ENCODE measurements around the gene RBM39.
"Not testable (repeated sequence)": the region's sequence is repeated elsewhere in the genome, so short reads cannot be mapped to it uniquely, and the experiment has no call there.

The RBM39 gene

DNA sequence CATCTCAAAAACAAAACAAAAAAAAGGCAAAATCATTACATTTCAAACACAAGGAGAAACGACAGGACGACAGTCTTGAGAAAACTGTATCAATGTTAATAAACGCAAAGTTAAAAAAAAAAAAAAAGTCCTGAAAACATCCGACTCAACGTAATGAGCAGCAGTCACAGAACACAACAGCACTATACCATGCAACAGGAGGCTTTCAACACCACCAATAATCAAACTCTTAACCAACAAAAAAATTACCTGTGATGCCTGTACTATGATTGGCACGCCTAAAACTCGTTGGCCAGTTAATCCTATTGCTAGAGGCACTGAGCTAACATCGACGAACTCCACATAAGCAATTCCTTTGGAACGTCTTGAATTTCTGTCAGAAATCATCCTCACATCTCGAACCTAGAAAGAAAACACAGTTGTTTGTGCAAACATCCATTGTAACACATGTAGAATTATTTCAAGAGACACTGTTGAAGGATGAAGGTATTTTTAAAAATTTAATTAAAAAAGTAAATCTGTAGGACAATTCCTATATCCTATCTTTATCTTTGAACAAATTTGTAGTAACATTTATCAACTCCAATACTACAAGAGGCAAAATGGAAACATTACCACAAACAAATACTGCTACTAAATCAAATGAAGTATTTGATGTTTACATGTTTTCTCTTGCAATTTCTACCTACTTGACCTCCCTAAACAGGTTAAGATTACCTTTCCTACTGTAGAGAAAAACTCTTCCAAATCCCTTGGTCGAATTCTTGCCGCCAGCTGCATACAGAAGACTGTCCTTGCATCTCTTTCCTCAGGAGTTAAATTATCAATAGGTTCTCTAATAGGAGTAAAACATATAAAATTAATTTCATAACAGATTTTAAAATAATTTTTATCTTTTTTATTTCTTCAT is 17.5 kb downstream of the RBM39 start:
- no peak for DNase-seq

DNA sequence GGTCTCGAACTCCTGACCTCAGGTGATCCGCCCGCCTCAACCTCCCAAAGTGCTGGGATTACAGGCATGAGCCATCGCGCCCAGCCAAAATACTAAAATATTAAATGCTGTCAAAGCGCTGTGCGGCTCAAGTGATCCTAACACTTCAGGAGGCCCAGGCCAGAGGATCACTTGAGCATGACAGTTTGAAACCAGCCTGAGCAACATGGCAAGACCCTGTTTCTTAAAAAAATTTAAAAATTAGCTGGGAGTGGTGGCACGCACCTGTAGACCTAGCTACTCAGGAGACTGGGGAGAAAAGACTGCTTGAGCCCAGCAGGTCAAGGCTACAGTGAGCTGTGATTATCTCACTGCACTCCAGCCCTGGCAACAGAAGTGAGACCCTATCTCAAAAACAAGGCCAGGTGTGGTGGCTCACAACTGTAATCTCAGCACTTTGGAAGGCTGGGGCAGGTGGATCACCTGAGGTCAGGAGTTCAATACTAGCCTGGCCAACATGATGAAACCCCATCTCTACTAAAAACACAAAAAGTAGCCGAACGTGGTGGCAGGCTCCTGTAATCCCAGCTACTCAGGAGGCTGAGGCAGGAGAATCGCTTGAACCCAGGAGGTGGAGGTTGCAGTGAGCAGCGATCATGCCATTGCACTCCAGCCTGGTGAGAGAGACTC is 18.3 kb downstream of the RBM39 start:
- not testable (repeated sequence) for DNase-seq

DNA sequence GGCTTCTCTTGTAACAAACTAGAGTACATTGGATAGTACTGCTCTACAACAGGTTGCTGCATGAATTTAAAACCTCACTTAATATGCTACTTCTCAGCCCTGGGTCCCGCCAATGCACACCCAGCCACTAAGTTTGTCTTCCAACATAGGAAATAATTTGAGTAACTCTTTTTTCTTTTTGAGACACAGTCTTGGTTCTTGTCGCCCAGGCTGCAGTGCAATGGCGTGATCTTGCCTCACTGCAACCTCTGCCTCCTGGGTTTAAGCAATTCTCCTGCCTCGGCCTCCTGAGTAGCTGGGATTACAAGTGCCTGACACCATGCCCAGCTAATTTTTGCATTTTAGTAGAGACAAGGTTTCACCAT is 18.8 kb downstream of the RBM39 start:
- DNase-seq: not testable (repeated sequence)

DNA sequence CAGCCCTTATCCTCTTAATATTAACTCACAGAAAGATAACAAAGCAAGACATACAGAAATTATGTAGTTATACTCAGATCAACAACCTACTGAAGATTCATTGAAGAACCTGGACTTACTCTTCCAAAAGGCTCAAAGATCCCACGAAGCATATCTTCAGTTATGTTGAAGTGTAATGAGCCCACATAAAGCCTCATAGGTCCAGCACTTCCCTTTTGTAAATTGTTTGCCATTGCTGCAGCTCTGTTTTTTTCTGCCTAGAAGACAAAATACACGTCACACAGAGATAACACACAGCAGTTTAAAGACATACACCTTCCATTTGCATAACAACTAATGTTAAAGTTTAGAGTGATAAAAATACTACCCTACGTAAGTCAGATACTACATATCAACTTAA is 20.4 kb downstream of the RBM39 start:
- DNase-seq: no peak

DNA sequence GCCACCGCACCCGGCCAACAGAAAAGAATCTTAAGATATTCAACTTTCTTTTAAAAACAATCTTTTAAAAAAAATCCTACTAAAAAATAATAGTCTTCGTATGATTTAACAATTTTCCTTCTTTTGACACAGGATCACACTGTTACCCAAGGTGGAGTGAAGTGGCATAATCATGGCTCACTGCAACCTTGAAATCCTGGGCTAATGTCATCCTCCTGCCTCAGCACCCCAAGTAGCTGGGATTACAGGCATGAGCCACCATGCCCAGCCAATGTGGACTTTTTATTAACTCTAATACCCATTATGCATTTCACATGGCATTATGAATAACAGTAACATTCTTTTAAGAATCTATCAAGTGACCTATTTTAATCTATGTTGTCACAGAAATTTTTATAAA is 20.8 kb downstream of the RBM39 start:
- no peak for DNase-seq

DNA sequence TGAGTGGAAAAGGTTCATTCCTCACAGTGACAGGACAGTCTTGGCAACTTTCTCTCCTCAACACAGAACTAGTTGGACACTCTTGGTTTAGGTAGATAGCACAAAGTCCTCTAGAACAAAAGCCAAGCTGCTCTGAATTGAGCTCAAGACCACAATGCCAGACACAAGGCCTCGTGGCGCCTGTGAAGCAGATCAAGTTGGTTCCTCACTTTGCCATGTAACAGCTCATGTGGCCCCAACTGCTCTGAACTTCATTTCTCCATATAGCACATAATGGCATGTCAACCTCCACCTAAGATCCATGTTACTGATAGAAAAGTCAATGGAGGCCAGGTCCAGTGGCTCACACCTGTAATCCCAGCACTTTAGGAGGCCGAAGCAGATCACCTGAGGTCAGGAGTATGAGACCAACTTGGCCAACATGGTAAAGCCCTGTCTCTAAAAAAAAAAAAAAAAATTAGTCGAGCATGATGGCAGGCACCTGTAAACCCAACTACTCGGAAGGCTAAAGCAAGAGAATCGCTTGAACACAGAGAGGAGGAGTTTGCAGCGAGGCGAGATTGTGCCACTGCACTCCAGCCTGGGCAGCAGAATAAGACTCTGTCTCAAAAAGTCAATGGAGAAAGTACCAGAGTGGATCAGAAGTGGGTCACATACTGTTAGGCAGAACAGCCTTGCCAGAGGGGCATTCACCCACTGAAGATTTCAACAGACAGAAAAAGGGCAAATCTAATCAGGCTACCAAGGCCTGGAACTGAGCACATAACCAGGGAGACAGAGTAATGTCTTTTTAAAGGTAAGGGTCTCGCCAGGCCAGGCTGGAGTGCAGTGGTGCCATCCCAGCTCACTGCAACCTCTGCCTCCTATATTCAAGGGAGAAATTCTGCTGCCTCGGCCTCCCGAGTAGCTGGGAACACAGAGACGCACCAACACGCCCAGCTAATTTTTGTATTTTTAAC is 21.6 kb downstream of the RBM39 start:
- DNase-seq: no peak

DNA sequence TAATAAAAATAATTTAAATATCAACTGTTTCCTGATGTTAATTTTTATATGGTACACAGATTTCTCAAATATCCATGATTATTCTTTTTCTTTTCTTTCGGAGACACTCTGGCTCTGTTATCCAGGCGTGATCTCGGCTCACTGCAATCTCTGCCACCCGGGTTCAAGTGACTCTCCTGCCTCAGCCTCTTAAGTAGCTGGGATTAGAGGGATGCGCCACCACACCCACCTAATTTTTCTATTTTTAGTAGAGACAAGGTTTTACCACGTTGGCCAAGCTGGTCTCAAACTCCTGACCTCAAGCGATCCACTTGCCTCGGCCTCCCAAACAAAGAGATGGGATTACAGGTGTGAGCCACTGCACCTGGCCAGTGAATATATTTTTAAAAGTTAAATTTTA is 22.3 kb downstream of the RBM39 start:
- DNase-seq: no peak

DNA sequence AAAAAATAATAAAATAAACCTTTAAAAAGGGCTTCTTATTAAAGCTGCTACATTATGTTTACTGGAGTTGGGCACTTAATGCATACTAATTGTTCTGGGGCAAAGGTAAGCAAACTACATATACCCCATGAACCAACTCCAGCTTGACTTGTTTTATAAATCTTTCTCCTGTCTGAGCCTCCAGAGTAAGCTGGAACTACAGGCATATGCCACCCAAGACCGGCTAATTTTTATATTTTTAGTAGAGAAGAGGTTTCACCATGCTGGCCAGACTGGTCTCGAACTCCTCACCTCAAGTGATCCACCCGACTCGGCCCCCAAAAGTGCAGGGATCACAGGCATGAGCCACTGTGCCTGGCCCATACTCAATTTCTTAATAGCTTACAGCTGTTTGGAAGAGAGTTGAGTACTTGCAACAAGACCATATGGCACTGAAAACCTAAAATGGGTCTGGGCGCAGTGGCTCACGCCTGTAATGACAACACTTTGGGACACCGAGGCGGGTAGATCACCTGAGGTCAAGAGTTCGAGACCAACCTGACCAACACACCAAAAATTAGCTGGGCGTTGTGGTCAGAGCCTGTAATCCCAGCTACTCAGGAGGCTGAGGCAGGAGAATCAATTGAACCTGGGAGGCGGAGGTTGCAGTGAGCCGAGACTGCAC is 23.0 kb downstream of the RBM39 start:
- DNase-seq: no peak

DNA sequence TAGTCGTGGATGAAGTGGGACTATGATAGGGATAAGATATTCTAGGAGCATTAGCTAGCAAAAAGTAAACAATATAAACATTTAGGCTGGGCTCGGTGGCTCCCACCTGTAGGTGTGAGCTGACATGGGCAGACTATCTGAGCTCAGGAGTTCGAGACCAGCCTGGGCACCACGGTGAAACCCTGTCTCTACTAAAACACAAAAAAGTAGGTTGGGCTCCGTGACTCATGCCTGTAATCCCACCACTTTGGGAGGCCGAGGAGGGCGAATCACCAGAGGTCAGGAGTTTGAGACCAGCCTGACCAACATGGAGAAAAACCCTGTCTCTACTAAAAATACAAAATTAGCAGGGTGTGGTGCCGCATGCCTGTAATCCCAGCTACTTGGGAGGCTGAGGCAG is 23.7 kb downstream of the RBM39 start:
- DNase-seq: not testable (repeated sequence)

DNA sequence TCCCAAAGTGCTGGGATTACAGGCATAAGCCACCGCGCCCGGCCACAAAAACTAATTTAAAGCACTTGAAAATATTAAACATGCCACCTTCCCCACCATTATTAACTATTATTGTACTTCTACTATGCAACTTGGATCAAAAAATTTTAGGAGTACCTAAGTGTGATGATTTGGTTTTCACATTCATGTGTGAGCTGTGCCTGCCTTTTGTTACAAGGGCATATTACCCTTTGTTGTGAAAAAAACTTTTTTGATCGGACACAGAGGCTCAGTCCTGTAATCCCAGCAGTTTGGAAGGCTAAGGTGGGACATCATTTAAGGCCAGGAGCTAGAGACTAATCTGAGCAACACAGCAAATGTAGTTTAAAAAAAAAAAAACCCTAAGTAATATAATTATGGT is 25.7 kb downstream of the RBM39 start:
- no peak for DNase-seq

DNA sequence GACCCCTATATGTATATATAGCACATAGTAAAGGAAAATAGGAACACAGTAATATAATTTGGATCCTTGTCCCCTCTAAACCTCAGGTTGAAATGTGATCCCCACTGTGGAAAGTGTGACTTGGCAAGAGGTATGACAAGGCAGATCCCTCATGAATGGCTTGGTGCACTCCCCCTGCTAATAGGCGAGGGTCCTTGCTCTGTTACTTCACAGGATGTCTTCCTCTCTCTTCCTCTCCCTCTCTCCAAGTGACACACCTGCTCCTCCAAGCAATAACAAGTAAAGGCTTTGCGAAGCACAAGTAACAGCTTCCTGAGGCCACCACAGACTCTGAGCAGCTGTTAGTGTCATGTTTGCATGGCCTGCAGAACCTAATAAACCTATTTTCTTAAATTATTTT is 26.4 kb downstream of the RBM39 start:
- DNase-seq: no peak

DNA sequence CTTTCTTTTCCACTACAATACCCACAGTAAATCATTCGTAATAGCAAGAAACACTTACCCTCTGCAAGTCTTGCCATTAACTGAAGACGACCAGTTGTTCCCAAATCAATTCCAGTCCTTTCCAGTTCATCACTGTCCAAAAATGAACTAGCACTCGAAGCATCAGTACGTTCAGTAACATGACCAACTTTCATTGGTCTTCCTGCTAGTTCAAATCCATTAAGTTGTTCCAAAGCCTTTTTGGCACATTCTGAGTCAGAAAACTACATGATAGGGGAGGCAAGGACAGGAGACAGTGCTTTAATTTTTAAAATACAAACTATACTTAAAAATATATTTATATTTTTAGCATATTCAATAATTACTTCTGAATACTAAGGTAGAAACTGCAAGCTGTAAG is 27.9 kb downstream of the RBM39 start:
- no peak for DNase-seq

DNA sequence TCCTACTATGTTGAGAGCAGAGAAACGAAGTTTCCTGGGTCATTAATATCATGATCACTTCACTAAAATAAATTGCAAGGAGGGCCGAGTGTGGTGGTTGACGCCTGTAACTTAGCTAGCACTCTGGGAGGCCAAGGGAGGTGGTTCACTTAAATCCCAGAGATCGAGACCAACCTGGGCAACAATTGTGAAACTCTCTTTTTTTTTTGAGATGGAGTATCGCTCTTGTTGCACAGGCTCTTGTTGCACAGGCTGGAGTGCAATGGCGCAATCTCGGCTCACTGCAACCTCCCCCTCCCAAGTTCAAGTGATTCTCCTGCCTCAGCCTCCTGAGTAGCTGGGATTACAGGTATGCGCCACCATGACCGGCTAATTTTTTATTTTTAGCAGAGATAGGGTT is 28.9 kb downstream of the RBM39 start:
- not testable (repeated sequence) for DNase-seq

DNA sequence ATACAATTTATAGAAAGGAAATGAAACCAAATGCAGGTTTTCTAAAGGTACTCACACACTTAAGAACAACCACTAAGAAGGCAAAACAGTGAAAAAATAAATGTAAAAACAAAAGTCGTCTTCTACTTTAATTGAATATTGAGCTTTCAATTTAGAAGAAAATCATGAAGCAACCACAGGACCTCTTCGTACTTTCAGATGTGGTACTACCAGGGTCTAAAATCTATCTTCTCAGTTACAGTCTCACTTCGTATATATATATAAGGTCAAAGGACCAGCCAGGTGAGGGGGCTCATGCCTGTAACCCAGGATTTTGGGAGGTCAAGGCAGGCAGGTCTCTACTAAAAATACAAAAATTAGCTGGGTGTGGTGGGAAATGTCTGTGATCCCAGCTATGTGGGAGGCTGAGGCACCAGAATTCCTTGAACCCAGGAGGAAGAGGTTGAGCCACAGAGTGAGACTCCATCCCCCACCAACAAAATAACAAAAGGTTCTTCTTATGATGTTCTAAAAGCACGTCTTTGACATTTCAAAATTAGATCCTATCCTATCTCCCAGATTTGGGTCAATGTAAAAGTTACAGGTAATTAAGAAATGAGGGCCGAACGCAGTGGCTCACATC is 30.4 kb downstream of the RBM39 start:
- no peak for DNase-seq

DNA sequence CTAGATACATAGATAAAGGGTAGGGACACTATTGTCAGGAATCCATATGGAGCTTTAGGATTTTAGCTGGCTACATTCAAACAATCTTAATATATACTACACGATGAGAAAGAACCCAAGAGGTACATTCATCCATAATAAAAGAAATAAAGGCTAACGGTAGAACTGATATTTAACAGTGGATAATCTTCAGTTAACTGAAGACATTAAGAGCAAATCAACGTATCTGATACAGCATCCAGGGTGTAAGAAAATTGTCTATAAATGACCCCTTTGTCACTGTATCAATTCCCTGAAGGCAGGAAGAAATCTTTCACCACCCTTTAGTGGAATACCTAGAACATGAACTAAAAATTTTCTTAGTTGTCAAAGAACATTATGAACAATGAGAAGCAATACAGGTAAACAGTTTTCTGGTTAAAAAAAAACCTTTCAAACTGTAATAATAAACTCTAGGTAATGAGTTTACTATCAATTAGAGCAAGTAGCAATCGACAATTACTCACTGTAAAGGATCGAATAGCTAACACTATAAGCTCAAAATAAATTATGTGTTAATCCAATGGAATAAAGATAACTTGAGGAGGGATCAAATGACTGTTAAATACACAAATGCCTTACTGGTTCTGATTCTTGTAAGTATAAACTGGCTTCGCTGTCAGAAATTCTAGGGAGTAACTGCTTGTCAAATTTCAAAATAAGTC is 31.0 kb downstream of the RBM39 start:
- DNase-seq: no peak

DNA sequence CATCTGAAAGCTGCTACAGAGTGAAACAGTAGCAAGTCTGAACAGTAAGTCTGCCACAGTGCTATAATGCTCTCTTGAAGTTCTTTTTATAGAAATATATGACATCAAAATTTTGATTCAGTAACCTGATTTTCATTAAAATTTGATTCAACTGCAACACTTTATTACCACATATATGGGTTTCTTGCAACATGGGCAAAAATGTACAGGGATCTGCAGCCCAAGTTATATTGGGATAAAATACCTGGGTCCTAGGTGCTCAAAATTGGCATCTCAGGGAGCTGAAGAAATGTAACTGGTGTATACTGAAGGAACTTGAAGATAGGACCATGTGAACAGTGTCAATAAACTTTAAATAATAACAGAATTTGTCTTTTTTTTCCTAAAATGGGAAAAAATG is 32.0 kb downstream of the RBM39 start:
- DNase-seq: no peak

DNA sequence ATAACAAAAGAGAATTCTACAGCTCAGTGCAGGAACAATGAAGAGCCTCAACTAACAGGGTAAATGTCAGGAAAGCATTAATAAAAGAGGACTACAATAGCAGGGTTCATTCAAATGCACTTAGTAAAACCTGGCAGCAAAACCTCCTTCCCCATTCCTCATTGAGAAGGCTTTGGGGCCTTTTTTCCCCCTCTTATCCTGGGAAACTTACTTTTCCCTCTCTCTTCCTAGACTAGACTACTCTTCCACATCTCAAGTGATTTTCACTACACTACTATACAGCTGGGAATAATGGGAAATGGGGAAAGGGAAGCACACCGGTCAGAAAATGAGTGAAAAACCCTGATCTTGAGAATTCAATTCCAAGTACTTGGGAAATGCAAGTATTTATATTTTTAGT is 32.8 kb downstream of the RBM39 start:
- no peak for DNase-seq

DNA sequence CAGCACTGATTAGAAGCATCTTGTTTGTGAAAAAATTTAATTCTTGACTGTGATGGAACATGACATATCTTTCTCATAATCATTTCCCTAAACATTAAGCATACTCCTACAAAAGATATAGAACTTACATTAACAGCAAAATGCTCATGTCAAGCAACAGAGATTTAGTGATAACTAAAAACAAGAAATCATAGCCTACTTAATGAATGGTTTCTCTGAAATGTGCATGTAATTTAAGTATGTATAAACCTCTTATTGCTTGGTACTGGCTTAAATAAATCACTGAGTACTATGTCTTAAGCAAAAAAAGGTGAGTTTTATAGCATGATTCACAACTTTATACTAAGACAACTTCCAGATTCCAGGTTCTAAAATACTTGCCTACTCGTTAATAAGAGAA is 33.6 kb downstream of the RBM39 start:
- DNase-seq: no peak

DNA sequence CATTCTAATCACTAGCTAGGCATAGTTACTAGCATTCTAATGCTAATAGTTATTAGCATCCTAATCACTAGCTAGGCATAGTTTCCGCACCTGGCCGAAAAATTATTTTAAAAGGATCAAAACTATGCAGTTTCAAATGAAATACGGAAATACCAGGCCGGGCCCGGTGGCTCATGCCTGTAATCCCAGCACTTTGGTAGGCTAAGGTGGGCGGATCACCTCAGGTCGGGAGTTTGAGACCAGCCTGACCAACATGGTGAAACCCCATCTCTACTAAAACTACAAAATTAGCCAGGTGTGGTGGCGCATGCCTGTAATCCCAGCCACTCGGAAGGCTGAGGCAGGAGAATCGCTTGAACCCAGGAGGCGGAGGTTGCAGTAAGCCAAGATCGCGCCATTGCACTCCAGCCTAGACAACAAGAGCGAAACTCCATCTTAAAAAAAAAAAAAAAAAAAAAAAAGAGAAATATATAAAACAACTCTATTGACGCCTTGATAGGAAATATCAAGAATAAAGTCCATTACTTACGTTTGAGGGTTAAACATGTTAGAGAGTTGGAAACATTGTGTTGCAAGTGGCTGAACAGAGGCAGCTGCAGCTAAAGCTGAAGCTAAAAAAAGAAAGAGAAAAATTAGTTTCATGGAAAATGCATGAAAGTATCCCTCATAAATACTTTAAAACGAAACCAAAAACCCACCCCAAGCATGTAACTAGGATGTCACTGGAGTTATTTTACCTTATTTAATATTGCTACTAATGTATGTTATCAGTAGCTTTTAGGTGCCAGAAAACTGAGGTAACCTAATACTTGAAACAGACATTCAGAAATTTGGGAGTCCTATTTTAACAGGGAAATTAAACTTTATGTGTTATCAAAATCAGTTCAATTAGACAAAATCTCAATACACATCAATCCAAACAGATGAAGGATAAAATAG is 35.2 kb downstream of the RBM39 start:
- not testable (repeated sequence) for DNase-seq

DNA sequence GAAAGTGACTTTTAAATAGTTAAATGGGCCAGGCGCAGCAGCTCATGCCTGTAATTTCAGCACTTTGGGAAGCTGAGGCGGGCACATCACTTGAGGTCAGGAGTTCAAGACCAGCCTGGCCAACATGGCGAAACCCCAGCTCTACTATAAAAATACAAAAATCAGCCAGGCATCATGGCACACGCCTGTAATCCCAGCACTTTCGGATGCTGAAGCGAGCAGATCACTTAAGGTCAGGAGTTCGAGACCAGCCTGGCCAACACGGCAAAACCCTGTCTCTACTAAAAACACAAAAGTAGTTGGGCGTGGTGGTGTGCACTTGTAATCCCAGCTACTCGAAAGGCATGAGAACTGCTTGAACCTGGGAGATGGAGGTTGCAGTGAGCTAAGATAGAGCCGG is 36.2 kb downstream of the RBM39 start:
- not testable (repeated sequence) for DNase-seq

Data from DMS153 (cell line).